GM13976 (cell line): Measurements from ENCODE around the gene UBE3B.

ENCODE experiments used
- DNase-seq: peaks from one replicate; pipeline ENCODE4 v3.0.0; 2012; ENCODE audit warnings: low spot score
- CTCF ChIP-seq: IDR thresholded peaks from 2 replicates; pipeline ENCODE4 v1.5.1; 2012; ENCODE audit warnings: borderline replicate concordance, mild to moderate bottlenecking; ENCODE audit not compliant: insufficient read depth; ENCODE audit errors: extremely low read depth, missing control alignments, control extremely low read depth
- in situ Hi-C: fragments of 300-500 bp; cut with MboI; formaldehyde crosslinking; loops from one replicate; pipeline ENCODE4 v1.12.0; 2022; ENCODE audit warnings: low sequenced_read_pairs, mixed read lengths, inconsistent platforms; ENCODE audit not compliant: unreplicated experiment

The UBE3B gene

GRCh38 chr12:109533487-109533740, 56.0 kb downstream of the UBE3B start:
- DNase-seq, result no peak
- in situ Hi-C loops, result no loop called here
- no peak for TF ChIP-seq CTCF

DNA sequence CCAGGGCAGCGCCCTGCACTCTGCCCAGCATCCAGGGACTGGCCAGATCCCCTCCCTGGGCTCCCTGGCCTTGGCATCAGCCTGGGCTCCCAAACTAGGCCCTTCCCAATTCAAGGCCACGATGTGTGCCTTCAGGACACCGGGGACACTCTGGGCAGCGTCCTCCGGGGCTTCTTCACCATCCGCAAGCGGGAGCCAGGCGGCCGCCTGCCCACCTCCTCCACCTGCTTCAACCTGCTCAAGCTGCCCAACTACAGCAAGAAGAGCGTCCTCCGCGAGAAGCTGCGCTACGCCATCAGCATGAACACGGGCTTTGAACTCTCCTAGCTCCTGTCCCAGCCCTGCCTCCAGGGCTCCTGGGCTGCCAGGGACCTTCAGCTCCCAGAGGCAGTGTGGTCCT, 57.0 kb downstream of the UBE3B start:
- no peak for DNase-seq
- TF ChIP-seq CTCF, result no peak
- in situ Hi-C loops, result no loop called here

GRCh38 chr12:109535231-109535862, 57.9 kb downstream of the UBE3B start:
- TF ChIP-seq CTCF, result no peak
- no peak for DNase-seq
- in situ Hi-C loops, result no loop called here

GRCh38 chr12:109535863-109536250, 58.4 kb downstream of the UBE3B start:
- in situ Hi-C loops, result no loop called here
- TF ChIP-seq CTCF, result no peak
- DNase-seq, result no peak

DNA sequence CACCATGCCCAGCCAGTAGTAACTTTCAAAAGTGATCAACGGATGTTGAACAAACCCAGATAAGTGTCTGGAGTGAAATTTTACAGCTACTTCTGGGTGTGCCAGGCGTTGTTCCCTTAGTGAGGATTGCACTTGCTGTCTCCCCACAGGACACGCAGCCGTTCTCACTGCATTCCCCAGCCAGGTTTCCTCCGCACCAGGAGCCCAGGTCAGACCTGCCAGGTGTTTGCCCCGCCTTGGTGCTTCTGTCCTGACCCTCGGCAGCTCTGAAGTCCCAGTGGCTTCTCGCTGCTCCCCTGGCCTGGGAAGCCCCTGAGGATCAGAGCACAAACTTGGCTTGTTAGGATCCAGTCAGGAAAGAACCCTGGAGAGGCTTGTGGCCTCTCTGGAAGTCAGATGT, 59.7 kb downstream of the UBE3B start:
- in situ Hi-C loops, result no loop called here
- DNase-seq, result no peak
- TF ChIP-seq CTCF, result no peak

DNA sequence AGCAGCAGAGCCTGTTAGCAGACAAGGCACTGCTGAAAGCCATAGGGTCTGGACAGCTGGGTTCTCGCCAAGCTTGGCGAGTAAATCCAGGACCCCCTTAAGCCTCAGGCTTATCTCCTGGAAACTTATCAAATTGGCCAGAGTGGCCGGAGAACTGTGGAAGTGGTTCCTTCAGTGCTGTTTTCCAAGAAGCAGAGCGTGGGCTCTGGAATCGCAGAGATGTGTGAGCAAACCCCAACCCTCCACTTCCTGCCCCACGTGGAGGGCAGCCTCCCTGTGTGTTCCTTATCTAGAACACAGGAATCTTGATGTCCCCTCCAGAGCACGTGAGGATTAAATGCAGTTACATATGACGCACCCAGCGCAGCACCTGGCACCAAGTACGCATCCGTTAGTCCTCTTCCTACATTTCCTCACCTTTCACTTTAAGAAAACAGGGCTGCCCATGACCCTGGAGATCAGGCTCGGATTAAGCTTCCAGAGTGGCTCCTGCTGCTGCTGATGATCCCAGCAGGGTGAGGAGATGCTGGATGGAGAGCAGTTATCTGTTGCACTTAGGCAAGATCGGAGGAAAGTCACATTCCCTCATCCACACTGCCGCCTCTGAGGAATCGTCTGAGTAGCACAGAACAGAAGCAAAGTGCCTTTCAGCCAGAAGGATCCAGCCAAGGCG, 60.9 kb downstream of the UBE3B start:
- TF ChIP-seq CTCF, result no peak
- in situ Hi-C loops, result no loop called here
- DNase-seq, result no peak
